Endothelial cell of umbilical vein (primary cell): ENCODE data around the gene CEP120. TPM values are rescaled to one million over a fixed set of nuclear protein-coding genes. Genes with fewer than 3 reads are reported as not detected.

Source experiments
- BruUV-seq: library from RNA; stranded (reverse); fragments of 400-500 nt; replicated peaks from 2 replicates; lab custom pipeline; 2021; lab: Mats Ljungman, UMichigan
- CTCF ChIA-PET: fragments of 300-600, 350-600 bp; sonication (Branson Sonifier 250); formaldehyde crosslinking; loops from one replicate; lab custom pipeline; 2021; ENCODE audit warnings: antibody characterized with exemption, inconsistent platforms; lab: Charles Lee
- POLR2A ChIA-PET: fragments of 300-600, 350-600 bp; sonication (Branson Sonifier 250); formaldehyde crosslinking; loops from one replicate; lab custom pipeline; 2021; ENCODE audit warnings: antibody characterized with exemption, inconsistent platforms; lab: Charles Lee
- DNase-seq: peaks from one replicate; pipeline ENCODE4 v3.0.0-alpha.2; 2011; ENCODE audit warnings: low read depth, low spot score
- FAIRE-seq: peaks from 2 replicates; lab custom pipeline; 2011; peaks lifted over from hg19 to GRCh38; lab: Jason Lieb, UNC
- H2AFZ ChIP-seq: 2 replicates; pipeline ENCODE4 v1.6.0; 2012; ENCODE audit warnings: low read depth, low read length, control low read depth, inconsistent platforms
- H3K27ac ChIP-seq: 2 replicates; pipeline ENCODE4 v1.5.1; 2011; ENCODE audit warnings: low read depth, mild to moderate bottlenecking, control low read depth, low read length, moderate library complexity; ENCODE audit not compliant: insufficient read depth
- H3K27me3 ChIP-seq, 2 experiments: 2 replicates each; pipeline versions ENCODE4 v1.6.0 to v1.6.1; 2011; ENCODE audit warnings: low read length in 2 of 2, mixed read lengths in 1 of 2; ENCODE audit not compliant: control insufficient read depth in 2 of 2, insufficient read depth in 2 of 2
- H3K36me3 ChIP-seq, 2 experiments: 2 replicates in 1 of 2; 3 replicates in 1 of 2; pipeline ENCODE4 v1.5.1; 2011; ENCODE audit warnings: low read length in 2 of 2, mild to moderate bottlenecking in 1 of 2, moderate library complexity in 1 of 2; ENCODE audit not compliant: control insufficient read depth in 2 of 2, insufficient read depth in 2 of 2; ENCODE audit errors: extremely low read depth in 1 of 2
- H3K4me1 ChIP-seq: 3 replicates; pipeline ENCODE4 v1.5.1; 2011; ENCODE audit warnings: mild to moderate bottlenecking, low read length; ENCODE audit not compliant: control insufficient read depth, insufficient read depth; ENCODE audit errors: extremely low read depth
- H3K4me2 ChIP-seq: 2 replicates; pipeline ENCODE4 v1.6.1; 2011; ENCODE audit warnings: low read length, control low read depth, mixed read lengths; ENCODE audit not compliant: insufficient read depth
- H3K4me3 ChIP-seq, 3 experiments: fragments of 200-600 bp in 1 of 3; sonication (generic), shearing (Covaris generic) in 1 of 3; replicated peaks in 1 of 3; 2 replicates each; pipeline ENCODE4 v1.5.1; 2011 to 2016; ENCODE audit warnings: control low read depth in 3 of 3, low read length in 3 of 3, mild to moderate bottlenecking in 2 of 3, inconsistent platforms in 1 of 3, low read depth in 1 of 3, moderate library complexity in 1 of 3; ENCODE audit not compliant: insufficient read depth in 1 of 3
- H3K79me2 ChIP-seq: 2 replicates; pipeline ENCODE4 v1.6.0; 2012; ENCODE audit warnings: low read length, inconsistent platforms; ENCODE audit not compliant: control insufficient read depth, insufficient read depth
- H3K9ac ChIP-seq: replicated peaks from 2 replicates; pipeline ENCODE3; 2011; ENCODE audit warnings: low read length, control low read depth; ENCODE audit not compliant: insufficient read depth; ENCODE audit errors: extremely low read depth
- H3K9me1 ChIP-seq: replicated peaks from 3 replicates; pipeline ENCODE4 v1.6.0; 2011; ENCODE audit warnings: mild to moderate bottlenecking, low read length; ENCODE audit not compliant: control insufficient read depth, insufficient read depth; ENCODE audit errors: extremely low read depth
- H3K9me3 ChIP-seq: replicated peaks from 2 replicates; pipeline ENCODE4 v1.5.1; 2012; ENCODE audit warnings: low read length, inconsistent platforms; ENCODE audit not compliant: control insufficient read depth, insufficient read depth
- H4K20me1 ChIP-seq: replicated peaks from 2 replicates; pipeline ENCODE3; 2011; ENCODE audit warnings: mild to moderate bottlenecking, low read length; ENCODE audit not compliant: control insufficient read depth, insufficient read depth; ENCODE audit errors: extremely low read depth
- CTCF ChIP-seq, 2 donors: IDR thresholded peaks; 1 replicate in 1 of 2; 2 replicates in 1 of 2; pipeline ENCODE4 v1.5.1; 2011; ENCODE audit warnings: low read length in 2 of 2, mild to moderate bottlenecking in 2 of 2, moderate library complexity in 2 of 2, control low read depth in 1 of 2, inconsistent platforms in 1 of 2, low read depth in 1 of 2; ENCODE audit not compliant: insufficient read depth in 1 of 2; ENCODE audit errors: extremely low read depth in 1 of 2
- EZH2 ChIP-seq: IDR thresholded peaks from 2 replicates; pipeline ENCODE4 v1.6.1; 2012; ENCODE audit warnings: borderline replicate concordance, low read depth, mild to moderate bottlenecking, moderate library complexity, low read length, inconsistent platforms; ENCODE audit not compliant: severe bottlenecking
- FOS ChIP-seq: IDR thresholded peaks from 2 replicates; pipeline ENCODE4 v1.6.1; 2011; ENCODE audit warnings: mild to moderate bottlenecking, low read length, moderate library complexity, borderline replicate concordance; ENCODE audit not compliant: insufficient read depth
- GATA2 ChIP-seq: IDR thresholded peaks from 2 replicates; pipeline ENCODE4 v1.7.0; 2011; ENCODE audit warnings: low read depth, mild to moderate bottlenecking, moderate library complexity, mixed read lengths, low read length; ENCODE audit not compliant: insufficient read length, insufficient read depth
- JUN ChIP-seq: IDR thresholded peaks from 2 replicates; pipeline ENCODE4 v1.6.1; 2011; ENCODE audit warnings: borderline replicate concordance, low read depth; ENCODE audit not compliant: insufficient read length, insufficient read depth
- MAX ChIP-seq: IDR thresholded peaks from 2 replicates; pipeline ENCODE4 v1.6.1; 2011; ENCODE audit not compliant: insufficient read depth, insufficient read length
- MYC ChIP-seq: IDR thresholded peaks from one replicate; pipeline ENCODE4 v1.6.1; 2011; ENCODE audit warnings: mild to moderate bottlenecking, low read depth, low read length
- POLR2A ChIP-seq: IDR thresholded peaks from 2 replicates; pipeline ENCODE4 v1.6.1; 2012; ENCODE audit warnings: low read depth, mild to moderate bottlenecking, control low read depth, low read length
- POLR2AphosphoS5 ChIP-seq: IDR thresholded peaks from 2 replicates; pipeline ENCODE4 v1.6.1; 2012; ENCODE audit warnings: low read depth, mild to moderate bottlenecking, control low read depth, low read length, moderate library complexity; ENCODE audit not compliant: insufficient read depth
- dilution Hi-C: fragments of 300-500 bp; cut with MboI; formaldehyde crosslinking; loops from one replicate; pipeline ENCODE4 v1.15.0; 2019; ENCODE audit warnings: low sequenced_read_pairs; ENCODE audit not compliant: extremely low pct_ligation_motif_present
- intact Hi-C: fragments of 100-400 bp; cut with micrococcal nuclease; formaldehyde crosslinking; loops from one replicate; pipeline ENCODE4 v1.10.0; 2022
- polyA plus RNA-seq, 4 experiments: library from polyadenylated mRNA; depleted of rRNA in 3 of 4; stranded (reverse) in 3 of 4; unstranded in 1 of 4; fragments of >200 nt; gene quantifications; 2 replicates each; pipeline versions ENCODE4 v1.2.1 to v1.2.3, GENCODE V29; 2011 to 2012; ENCODE audit warnings: missing spikeins in 1 of 4
- total RNA-seq: library from RNA; stranded (reverse); gene quantifications from 2 replicates; pipeline ENCODE4 v1.2.3, GENCODE V29; 2021

CEP120 gene
- total and polyA plus RNA-seq, 2 donors (not counting 3 experiments of a cell fraction or from before 2014, with no cell fraction given), result 6.6 to 18.8 TPM

GRCh38 chr5:123360910-123361309 is 62.3 kb downstream of the CEP120 start:
- H3K4me1 ChIP-seq, result no peaks in the 10 kb centered on the region
- DNase-seq (no peak), FAIRE-seq (no peak)
- no peaks in the 10 kb centered on the region for H3K79me2 ChIP-seq
- no TSS peak for BruUV-seq
- H3K27ac ChIP-seq, result no peak overlapping the region
- H3K9me3 ChIP-seq, result no peaks in the 10 kb centered on the region
- H3K4me2 ChIP-seq, result no peak overlapping the region
- ChIA-PET CTCF (interaction anchor here (1.0 to 1.2 kb wide), 2 partner anchors 12 to 845 kb away, joined by 3 to 4 read pairs; no protein-coding TSS in a partner anchor), POLR2A (no interaction called here)
- no peak for TF ChIP-seq POLR2A
- TF ChIP-seq GATA2, result no peak
- no peak for TF ChIP-seq JUN
- TF ChIP-seq MAX, result no peak
- TF ChIP-seq EZH2, result no peak
- no peak for TF ChIP-seq MYC
- no peak for TF ChIP-seq CTCF (IDR thresholded peaks at IDR 0.05; ENCODE audit: extremely low read depth in 1 of 2, insufficient read depth in 1 of 2, low read depth in 1 of 2, low read length in 2 of 2)
- no peak for TF ChIP-seq FOS
- TF ChIP-seq POLR2AphosphoS5, result no peak
- no peak overlapping the region for H3K9ac ChIP-seq
- H3K27me3 ChIP-seq, result no peaks in the 10 kb centered on the region
- no peak overlapping the region for H3K4me3 ChIP-seq
- H3K9me1 ChIP-seq, result no peaks in the 10 kb centered on the region
- H4K20me1 ChIP-seq, result no peaks in the 10 kb centered on the region
- no peaks in the 10 kb centered on the region for H3K36me3 ChIP-seq
- dilution Hi-C loops, result no loop called here
- H2AFZ ChIP-seq, result no peak overlapping the region
- intact Hi-C loops, result no loop called here
